ENCODE data around the gene XPO1.

XPO1 gene

DNA sequence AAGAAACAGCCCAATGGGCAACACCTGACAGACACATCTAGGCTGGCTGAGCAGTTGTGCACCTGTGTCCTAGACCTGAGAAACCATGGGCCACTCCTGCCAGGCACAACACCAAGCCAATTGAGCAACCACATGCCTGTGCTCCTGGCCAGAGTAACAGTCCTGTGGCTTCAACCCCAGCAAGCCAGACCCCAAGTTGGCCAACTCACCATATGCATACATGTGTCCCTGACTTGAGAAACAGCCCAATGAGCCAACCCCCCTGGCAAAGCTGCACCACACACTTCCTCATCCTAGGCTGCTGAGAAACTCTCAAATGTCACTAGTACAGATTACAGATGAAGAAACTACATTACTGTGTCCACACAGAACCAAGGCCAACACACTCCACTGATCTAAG lies 103.8 kb downstream of the XPO1 start:
- peak; percentile 32 for DNase-seq (ENCODE audit: low spot score)

DNA sequence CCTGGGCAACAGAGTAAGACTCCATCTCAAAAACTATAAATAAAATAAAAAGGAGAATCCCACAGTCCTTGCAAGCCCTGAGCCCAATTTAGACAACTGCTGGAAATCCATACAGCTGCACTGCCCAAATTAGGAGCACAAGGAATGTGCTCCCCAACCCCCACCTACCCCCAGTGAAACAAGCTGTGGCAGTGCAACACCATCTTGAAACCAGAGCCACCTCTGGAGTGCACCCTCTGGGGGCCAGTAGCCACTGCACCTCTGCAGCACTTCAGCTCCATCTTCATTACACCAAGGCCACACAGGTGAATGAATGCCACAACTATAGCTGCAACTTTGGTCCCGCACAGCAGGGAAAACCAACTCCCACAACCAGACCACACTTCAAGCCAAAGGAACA lies 104.5 kb downstream of the XPO1 start:
- no peak for DNase-seq (ENCODE audit: low spot score)

DNA sequence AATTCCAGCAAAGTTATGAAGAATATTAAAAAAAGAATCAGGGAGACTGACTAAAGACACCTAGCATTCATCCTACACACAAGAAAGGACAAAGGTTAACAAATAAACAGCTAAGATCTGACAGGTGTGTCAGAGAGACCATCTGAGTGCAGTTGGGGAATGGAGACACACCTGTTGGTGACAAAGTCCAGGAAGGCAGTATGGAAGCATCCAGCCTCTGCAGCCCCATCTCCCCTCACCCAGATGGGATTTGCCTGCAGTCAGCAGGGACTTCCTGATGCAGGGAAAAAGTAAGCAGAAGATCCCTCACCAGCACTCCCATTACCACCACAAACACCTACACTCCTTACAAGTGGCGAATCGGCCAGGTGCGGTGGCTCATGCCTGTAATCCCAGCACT lies 105.2 kb downstream of the XPO1 start:
- no peak for DNase-seq (ENCODE audit: low spot score)

DNA sequence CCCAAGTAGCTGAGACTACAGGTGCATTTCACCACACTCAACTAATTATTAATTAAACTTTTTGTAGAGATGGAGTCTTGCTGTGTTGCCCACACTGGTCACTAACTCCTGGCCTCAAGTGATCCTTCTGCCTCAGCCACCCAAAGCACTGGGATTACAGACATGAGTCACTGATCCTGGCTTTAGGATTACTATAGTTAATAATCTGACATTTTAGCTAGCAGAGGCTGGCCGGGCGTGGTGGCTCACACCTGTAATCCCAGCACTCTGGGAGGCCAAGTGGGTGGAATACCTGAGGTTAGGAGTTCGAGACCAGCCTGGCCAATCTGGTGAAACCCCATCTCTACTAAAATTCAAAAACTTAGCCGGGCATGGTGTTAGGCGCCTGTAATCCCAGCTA lies 106.8 kb downstream of the XPO1 start:
- no peak for DNase-seq (ENCODE audit: low spot score)
